Stimulated activated CD8-positive, alpha-beta memory T cell treated with anti-CD3 and anti-CD28 coated beads, Interleukin-4, amount 100 ng/mL, for 4 hours (primary cell): Measurements from ENCODE around the gene NCLN.

Source experiments
- DNase-seq, 2 donors: peaks; one replicate each; pipeline ENCODE4 v3.0.0-alpha.2; 2020; ENCODE audit warnings: low read depth in 2 of 2, low spot score in 1 of 2

NCLN gene, protein sequence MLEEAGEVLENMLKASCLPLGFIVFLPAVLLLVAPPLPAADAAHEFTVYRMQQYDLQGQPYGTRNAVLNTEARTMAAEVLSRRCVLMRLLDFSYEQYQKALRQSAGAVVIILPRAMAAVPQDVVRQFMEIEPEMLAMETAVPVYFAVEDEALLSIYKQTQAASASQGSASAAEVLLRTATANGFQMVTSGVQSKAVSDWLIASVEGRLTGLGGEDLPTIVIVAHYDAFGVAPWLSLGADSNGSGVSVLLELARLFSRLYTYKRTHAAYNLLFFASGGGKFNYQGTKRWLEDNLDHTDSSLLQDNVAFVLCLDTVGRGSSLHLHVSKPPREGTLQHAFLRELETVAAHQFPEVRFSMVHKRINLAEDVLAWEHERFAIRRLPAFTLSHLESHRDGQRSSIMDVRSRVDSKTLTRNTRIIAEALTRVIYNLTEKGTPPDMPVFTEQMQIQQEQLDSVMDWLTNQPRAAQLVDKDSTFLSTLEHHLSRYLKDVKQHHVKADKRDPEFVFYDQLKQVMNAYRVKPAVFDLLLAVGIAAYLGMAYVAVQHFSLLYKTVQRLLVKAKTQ

DNA sequence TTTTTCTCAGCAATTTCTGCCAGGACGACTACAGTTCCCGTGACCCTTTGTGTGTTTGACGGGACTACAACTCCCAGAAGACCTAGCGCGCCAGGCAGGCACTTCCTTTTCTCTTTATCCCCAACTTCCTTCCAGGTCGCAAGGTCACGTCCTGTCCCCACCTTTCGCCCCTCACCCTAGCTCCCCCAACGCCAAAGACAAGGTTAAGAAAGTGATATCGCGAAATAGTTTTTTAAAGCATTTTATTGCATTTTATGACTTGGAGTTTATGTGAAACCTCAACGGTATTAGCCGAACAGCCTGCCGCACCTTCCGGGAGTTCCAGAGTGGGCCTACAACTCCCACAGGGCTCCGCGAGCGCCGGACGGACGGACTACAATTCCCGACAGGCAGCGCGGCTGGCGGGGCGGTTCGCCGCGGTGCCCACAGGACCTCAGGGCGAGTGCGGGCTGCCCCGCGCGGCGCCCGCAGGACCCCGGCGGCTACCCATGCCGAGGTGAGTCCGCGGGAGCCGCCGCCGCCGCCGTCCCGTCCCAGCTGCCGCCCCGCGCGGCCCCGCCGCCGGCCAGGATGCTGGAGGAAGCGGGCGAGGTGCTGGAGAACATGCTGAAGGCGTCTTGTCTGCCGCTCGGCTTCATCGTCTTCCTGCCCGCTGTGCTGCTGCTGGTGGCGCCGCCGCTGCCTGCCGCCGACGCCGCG is at the start of gene NCLN:
Gene NCLN, plus strand, starts transcription at position 470 of the 699 bp plus-strand sequence. Its CDS starts 101 bp downstream, at position 571.
- peak; percentile 84 to 90 for DNase-seq

DNA sequence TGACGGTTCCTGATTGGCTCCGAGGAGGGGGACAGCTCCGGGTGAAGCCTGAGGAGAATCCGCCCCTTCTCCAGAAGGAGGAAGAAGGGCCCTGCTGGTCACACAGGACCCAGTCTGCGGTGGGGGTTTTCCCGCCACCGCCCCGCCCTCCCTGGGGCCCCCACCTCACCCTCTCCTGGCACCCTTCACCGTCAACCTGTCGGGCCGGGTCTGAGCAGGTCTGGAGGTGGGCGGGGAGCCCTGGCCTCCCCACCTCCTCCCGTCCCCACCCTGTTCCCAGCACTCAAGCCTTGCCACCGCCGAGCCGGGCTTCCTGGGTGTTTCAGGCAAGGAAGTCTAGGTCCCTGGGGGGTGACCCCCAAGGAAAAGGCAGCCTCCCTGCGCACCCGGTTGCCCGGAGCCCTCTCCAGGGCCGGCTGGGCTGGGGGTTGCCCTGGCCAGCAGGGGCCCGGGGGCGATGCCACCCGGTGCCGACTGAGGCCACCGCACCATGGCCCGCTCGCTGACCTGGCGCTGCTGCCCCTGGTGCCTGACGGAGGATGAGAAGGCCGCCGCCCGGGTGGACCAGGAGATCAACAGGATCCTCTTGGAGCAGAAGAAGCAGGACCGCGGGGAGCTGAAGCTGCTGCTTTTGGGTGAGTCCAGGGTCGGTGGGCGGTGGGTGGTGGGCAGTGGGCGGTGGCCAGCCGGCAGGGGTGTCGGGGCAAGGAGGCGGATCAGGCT is 49.6 kb upstream of the NCLN start, which contains the start of gene GNA15:
Gene GNA15, plus strand, starts transcription at position 73 of the 723 bp plus-strand sequence. Its CDS starts 418 bp downstream, at position 491.
- DNase-seq: no peak

DNA sequence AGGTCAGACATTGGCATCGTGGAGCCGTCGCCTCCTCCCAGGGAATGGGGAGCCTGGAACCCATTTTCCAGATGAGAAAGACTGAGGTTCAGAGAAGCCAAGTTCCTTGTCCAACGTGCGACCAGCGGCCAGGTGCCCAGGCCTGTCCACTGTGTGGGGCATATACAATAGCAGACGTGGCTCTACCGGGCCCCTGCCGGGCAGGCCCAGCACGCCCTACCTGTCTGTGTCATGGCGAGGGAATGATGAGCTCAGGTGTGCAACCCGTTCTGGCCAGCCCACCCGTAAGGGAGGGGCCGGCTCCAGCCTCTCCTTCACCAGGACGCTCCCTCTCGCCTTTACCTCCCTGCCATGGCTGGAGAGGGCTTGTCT is 49.1 kb upstream of the NCLN start:
- no peak for DNase-seq

DNA sequence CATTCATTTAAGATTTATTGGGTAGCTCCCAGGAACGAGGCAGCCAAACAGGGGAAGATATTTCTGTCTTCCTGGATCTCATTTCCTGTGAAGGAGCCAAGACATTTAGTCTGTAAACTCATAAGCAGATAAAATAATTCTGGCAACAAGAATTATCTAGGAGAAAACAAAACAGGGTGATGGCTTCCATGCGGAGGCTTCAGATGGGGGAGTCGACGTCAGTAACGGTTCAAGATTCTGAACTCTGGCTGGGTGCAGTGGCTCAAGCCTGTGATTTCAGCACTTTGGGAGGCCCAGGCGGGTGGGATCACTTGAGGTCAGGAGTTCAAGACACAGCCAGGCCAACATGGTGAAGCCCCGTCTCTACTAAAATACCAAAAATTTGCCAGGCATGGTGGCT is 48.6 kb upstream of the NCLN start:
- no peak for DNase-seq

DNA sequence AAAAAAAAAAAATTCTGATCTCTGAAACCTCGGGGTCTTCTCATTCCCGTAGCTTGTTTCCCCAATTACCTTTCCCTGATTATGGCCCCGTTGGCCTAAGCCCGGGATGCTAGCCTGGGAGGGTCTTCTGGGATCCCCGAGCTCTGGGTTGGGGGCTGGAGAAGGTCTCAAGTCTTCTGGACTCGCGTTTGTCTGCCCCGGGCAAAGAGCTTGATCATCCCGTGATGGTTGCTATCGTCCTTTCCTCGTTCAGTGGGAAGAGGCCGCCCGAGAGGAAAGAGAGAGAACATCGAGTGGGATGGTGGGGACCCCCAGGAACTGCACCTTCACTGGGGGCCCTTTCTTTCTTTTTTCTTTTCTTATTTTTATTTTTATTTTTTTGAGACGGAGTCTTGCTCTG is 47.5 kb upstream of the NCLN start:
- DNase-seq: no peak

DNA sequence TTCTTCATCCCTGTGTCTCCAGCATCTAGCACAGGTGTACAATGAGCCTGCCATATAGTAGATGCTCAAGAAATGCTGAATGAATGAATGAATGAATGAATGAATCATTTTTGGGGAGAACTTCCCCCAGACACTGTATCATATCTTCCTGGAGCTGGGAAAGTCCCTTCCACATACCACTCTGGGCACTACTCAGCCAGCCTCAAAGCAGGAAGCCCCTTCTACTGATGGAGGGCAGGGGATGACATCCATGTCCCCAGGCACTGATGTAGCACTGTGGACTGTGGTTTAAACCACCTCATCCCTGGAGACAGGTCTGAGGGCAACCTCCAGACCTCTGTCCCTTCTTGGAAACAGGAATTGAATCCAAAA is 45.1 kb upstream of the NCLN start:
- DNase-seq: no peak

DNA sequence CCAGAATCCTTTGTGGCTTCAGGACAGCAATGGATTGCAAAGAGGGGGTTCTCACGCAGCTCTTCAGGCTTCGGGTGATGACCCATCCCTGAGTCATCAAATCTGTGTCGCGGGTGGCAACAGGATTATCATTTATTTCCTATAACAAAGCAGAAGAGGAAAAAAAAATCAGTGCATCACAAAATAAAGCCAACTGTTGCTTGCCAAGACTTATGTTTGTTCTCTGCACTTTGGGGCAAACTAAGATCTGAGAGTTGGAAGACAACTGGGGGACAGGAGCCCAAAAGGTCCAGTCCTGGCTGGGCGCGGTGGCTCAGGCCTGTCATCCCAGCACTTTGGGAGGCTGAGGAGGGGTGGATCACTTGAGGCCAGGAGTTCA is 43.4 kb upstream of the NCLN start:
- peak in 1 of 2 donors; percentile 25 for DNase-seq

DNA sequence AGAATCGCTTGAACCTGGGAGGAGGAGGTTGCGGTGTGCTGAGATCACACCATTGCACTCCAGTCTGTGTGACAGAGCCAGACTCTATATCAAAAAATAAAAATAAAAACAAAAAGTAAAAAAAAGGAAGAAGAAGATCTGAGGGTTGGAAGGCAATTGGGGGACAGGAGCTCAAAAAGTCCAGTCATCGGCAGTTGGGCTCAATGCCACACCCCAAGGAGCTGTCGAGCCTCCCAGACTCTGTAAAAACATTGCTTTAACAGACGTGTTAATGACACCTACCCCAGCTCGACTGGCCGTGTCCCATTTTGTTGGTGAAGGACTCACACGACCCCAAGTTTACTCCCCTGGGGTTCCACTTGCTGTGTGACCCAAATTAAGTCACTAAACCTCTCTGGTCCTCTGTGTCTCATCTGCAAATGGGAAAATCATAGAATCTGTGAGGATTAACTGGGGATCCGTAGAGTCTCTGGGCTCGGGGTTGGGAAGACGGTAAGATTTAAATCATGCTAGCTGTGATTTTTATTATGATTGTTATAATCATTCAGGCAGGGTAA is 42.9 kb upstream of the NCLN start:
- no peak for DNase-seq

DNA sequence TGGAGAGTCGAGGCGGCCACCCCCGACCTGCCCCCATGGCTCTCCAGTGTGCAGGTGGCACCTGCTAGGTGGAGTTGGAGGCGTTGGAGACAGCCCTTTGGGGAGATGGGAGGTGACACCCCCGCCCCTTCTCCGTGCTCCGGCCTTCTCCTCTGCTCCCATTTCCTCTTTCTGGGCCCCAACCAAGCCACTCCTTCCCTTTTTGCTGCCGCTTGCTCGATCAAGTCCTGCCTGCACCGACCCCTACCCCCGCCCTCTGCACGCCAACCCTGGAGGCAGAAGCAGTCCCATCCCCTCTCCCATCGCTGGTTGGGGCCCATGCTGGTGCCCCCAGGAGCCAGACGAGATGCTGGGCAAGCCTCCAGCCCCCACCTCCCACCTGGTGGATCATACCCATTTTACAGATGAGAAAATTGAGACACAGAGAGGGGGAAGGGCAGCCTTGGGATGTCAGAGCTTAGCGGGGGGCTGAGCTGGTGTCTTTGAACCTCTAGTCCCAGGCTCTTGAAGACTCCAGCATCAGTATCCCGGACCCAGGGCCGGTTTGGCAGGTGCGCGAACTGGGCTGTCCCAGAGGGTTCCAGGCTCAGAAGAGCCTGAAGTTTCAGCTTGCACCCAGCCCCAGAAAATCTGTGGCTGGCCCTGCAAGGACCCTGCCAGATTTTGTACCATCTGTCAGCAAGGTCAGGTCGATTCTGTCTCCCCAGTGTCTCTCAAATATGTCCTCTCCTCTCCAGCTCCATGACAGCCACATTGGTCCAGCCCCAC is 39.6 kb upstream of the NCLN start:
- DNase-seq: no peak

DNA sequence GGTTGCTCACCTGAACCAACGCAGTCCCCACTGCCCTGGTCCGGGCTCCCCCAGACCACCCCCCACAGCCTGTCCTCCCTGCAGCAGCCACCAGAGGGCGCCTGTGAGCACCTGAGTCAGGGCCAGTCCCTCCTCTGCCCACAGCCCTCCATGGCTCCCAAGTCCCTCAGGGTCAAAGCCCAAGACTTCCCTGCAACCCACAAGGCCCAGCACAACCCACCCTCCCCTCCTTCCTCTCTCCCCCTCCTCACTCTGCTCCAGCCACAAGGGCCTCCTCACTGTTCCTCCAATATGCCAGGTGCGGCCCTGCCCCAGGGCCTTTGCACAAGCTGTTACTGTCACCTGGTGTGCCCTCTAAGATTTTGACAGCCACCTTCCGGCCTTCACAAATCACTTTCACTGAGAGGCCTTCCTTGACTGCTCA is 39.0 kb upstream of the NCLN start:
- DNase-seq: peak; percentile 24 to 57

DNA sequence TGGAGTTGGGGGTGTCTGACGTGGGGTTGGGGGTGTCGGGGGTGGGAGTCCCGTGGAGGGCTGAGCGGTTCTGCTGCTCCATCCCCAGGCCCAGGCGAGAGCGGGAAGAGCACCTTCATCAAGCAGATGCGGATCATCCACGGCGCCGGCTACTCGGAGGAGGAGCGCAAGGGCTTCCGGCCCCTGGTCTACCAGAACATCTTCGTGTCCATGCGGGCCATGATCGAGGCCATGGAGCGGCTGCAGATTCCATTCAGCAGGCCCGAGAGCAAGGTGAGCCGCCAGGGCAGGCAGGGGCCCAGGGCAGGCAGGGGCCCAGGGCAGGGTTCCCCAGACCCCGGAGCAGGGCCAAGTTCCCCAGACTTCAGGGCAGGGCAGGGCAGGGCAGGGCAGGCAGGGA is 37.2 kb upstream of the NCLN start:
- DNase-seq: no peak

DNA sequence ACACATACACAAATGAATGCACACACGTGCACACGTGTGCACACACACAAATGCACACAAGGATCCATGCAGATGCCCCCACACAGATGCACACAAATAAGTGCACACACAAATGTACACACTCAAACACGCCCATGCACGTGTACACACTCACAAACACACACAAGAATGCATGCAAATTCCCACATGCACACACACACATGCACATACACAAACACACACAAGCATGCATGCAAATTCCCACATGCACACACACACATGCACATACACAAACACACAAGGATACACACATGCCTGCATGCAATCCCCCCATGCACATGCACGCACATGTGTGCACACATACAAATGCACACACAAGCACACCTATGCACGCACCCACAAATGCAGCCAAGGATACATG is 36.6 kb upstream of the NCLN start:
- no peak for DNase-seq

DNA sequence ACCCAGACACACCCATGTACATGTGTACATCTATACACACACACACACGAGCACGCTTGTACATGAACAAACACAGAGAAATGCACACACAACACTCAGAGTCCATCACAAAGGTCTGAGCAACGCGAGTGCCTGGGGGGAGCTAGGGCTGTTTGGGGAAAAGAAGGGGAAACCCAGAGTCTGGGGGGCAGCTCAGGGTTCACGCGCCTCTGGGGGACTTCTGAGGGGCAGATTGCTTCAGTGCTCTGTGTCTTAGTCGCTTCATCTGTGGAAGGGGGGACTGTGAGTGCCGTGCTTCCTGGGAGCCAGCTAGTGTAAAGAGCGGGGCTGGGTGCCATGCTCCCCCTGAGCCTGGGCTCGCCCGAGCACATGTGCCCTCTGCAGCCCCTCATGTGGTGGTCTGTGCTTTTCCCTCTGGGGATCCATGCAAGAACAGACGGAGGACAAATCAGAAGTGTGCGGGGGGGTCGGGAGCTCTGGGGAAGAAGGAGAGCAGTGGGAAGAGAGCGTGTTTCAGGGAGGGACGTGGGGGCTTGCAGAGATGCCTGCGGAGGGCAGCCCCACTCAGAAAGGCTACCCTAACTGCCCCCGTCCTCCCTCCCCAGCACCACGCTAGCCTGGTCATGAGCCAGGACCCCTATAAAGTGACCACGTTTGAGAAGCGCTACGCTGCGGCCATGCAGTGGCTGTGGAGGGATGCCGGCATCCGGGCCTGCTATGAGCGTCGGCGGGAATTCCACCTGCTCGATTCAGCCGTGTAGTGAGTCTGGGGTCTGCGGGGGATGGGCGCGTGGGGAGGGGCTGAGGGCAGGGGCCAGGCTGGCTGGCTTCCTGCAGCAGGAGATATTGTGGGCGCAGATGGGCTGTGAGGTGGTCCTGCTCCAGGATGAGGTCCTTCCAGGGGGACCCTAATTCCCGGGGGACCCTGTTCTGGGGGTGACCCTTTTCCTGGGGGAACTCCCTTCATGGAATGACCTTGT is 35.9 kb upstream of the NCLN start:
- DNase-seq: no peak

DNA sequence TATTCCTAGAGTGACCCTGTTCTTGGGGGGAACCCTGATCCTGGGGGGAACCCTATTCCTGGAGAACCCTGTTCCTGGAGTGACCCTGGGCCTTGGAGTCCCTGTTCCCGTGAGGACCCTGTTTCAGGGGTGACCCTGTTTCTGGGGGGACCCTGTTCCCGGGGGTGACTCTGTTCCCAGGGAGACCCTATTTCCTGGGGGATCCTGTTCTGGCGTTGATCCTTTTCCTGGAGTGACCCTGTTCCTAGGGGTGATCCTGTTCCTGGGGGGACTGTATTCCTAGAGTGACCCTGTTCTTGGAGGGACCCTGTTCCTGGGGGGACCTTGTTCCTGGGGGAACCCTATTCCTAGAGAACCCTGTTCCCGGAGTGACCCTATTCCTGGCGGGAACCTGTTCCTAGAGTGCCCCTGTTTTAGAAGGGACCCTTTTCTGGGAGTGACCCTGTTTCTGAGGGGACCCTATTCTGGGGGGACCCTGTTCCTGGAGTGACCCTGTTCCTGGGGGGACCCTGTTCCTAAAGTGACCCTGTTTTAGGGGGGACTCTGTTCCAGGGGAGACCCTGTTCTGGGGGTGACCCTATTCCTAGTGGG is 34.9 kb upstream of the NCLN start:
- DNase-seq: no peak

DNA sequence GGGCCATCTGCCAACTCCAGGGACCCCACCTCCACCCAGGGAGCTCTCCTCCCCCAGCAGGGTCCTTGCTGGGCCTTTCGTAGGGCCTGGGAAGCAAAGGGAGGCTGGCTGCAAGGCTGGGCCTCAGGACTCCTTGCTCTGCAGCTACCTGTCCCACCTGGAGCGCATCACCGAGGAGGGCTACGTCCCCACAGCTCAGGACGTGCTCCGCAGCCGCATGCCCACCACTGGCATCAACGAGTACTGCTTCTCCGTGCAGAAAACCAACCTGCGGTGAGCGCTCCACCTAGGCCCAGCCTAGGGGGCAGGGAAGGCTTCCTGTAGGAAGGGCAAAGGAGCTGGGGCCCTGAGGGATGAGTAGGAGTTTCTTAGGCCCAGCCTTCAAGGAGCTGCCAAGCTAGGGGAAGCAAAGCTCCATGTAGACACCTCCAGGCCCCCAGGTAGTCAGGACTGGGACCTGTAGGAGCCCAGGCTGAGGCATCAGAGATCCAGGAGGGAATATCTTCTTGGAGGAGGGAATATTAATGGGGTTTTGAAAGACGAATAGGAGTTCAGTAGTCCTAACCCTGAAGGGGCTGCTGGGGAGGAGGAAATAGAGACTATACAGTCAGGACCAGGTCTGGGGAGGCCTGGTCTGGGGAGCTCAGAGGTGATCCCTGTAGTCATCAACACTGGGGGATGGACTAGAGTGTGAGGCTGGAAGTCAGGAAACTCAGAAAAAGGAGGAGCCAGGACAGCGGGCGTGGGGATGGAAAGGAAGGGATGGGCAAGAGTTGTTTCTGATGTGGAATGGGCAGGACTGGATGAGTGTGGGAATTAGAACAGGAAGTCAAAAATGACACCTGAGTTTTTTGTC is 33.9 kb upstream of the NCLN start:
- DNase-seq: no peak

DNA sequence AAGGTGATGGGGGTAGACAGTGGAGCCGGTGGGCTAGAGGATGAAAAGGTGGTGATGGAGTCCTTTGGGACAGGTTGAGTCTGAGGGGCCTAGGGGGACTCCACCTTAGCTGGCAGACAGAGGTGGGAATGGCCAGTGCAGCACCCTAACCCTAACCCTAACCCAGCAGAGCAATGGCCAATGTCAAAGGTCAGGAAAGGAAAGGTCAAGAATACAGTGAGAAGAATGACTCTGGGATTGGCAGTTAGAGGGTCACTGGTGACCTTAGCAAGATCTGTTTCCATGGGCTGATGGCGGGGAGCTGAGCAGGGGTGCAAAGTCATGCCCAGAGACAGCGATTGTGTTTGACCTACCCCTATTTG is 33.3 kb upstream of the NCLN start:
- DNase-seq: no peak

DNA sequence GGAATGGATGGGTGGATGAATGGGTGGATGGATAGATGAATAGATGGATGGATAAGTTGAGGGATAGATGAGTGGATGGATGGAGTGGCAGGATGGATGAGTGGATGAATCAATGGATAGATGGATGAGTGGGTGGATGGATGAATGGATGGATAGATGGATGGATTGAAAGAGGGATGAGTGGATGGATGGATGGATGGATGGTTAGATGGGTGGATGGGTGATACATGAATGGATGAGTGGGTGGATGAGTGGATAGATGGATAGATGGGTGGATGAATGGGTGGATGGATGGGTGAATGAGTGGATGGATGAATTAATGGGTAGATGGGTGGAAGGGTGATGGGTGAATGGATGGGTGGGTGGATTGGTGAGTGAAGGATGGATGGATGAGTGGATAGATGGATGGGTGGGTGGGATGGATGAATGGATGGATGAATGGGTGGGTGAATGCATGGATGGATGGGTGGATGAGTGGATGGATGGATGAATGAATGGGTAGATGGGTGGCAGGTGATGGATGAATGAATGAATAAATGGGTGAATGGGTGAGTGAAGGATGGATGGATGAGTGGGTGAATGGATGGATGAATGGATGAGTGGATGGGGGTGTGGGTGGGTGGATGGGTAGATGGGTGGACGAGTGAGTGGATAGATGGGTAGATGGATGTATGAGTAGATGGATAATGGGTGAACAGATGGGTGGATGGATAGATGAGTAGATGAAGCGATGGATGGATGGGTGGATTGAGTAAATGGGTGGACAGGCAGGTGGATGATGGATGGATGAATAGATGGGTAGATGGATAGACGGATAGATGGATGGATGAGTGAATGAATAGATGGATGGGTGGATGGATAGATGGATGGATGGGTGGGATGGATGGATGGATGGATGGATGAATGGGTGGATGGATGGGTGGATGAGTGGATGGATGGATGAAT is 32.2 kb upstream of the NCLN start:
- DNase-seq: no peak
